Stomach (tissue), 4 donors: ENCODE results near the gene PLXNA2.

Experiments used
- CTCF ChIP-seq, 7 experiments: fragments of 450-650 bp in 4 of 7; fragments of 200-600 bp in 3 of 7; sonication (generic) in 3 of 7; IDR thresholded peaks; one replicate each; pipeline ENCODE4 v1.5.1; 2016 to 2019; ENCODE audit warnings: antibody characterized with exemption in 7 of 7, control low read depth in 2 of 7, mild to moderate bottlenecking in 1 of 7
- POLR2A ChIP-seq, 4 donors: fragments of 450-650 bp; IDR thresholded peaks; one replicate each; pipeline ENCODE4 v1.6.1; 2016; ENCODE audit warnings: antibody characterized with exemption in 4 of 4, control low read depth in 2 of 4, mild to moderate bottlenecking in 1 of 4, moderate library complexity in 1 of 4
- POLR2AphosphoS5 ChIP-seq, 3 donors: sonication (generic); formaldehyde crosslinking; IDR thresholded peaks; one replicate each; pipeline ENCODE4 v1.6.1; 2016; ENCODE audit warnings: antibody characterized with exemption in 3 of 3

GRCh38 chr1:208176649-208177048, 67.5 kb downstream of the PLXNA2 start:
- no peak for TF ChIP-seq CTCF (IDR thresholded peaks at IDR 0.05)
- TF ChIP-seq POLR2AphosphoS5 (IDR thresholded peaks at IDR 0.05), result no peak
- no peak for TF ChIP-seq POLR2A (IDR thresholded peaks at IDR 0.05)
